HG03432 (cell line): ENCODE measurements around the gene DYNLL1.

Source experiments
- ATAC-seq: cut with Tn5 transposase; IDR thresholded peaks from one replicate; pipeline ENCODE4 v1.9.1; 2021; ENCODE audit warnings: mild to moderate bottlenecking, moderate library complexity; ENCODE audit not compliant: unreplicated experiment

The DYNLL1 gene

GRCh38 chr12:120546050-120546386, 50.1 kb downstream of the DYNLL1 start:
- ATAC-seq: no peak
